Measurements from ENCODE around the gene DLD. TPM values are rescaled to one million over a fixed set of nuclear protein-coding genes. Genes with fewer than 3 reads are reported as not detected.

DLD gene
- total and polyA plus RNA-seq, 2 of the 13 experiments (the other 11 are each of a cell fraction or from before 2014, with no cell fraction given) = 56.8 to 95.2 TPM

DNA sequence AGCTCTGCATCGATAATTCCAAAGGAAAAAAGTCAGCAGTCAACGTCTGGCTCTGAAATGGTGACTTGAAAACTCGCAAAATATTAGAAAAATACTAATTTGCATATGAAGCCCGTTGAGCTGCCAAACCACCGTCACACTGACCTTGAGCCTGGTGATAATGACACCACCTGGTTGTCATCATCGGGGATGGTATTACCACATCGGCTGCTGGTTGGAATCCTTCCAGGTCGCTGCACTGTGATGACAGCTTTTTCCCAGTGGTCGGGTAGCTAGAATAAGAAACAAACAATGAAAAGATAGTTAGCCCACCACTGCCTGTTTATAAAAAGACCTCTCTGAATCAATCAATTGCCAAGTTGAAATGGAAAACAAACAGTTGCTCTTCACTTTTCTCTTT lies 70.4 kb downstream of the DLD start:
- H3K27me3 ChIP-seq (ENCODE audit: control insufficient read depth in 1 of 2, insufficient read depth in 2 of 2, low read length in 2 of 2) = no peaks in the 10 kb centered on the region
- in situ Hi-C loops (cut with HindIII; ENCODE audit: extremely low pct_ligation_motif_present, low pct_unique_long_range_greater_than_20kb) = no loop called here
- POLR2A ChIA-PET = no interaction called here
- H3K9ac ChIP-seq (ENCODE audit: insufficient read depth, low read depth, low read length) = no peak overlapping the region
- 82% methylated on average over 9 of the region's 9 CpGs for WGBS (ENCODE audit: low lambda C conversion rate)
- H3K36me3 ChIP-seq (replicated peaks in 1 of 2; ENCODE audit: control insufficient read depth in 1 of 2, insufficient read depth in 2 of 2, low read length in 2 of 2) = peaks cover 27 to 83% of the 10 kb centered on the region in 2 experiments
- no peaks in the 10 kb centered on the region for H3K9me3 ChIP-seq (ENCODE audit: low read length)
- H4K20me1 ChIP-seq (ENCODE audit: insufficient read depth, low read length) = no peaks in the 10 kb centered on the region
- H3K4me3 ChIP-seq (replicated peaks in 1 of 3; ENCODE audit: insufficient read depth in 1 of 3, low read depth in 2 of 3, low read length in 3 of 3) = no peak overlapping the region
- peaks cover 12% of the 10 kb centered on the region for H3K4me1 ChIP-seq (ENCODE audit: insufficient read depth, low read length)
- no peak for FAIRE-seq
- no peak overlapping the region for H3K4me2 ChIP-seq (ENCODE audit: low read depth, low read length)
- DNase-seq (ENCODE audit: low spot score) = no peak
- TF ChIP-seq PCBP2 (optimal IDR thresholded peaks at IDR 0.05; ENCODE audit: low read depth, low read length, poor library complexity, severe bottlenecking) = no peak
- TF ChIP-seq AHR (CRISPR knock-in tag; IDR thresholded peaks at IDR 0.05) = no peak
- TF ChIP-seq, protein P1, sequence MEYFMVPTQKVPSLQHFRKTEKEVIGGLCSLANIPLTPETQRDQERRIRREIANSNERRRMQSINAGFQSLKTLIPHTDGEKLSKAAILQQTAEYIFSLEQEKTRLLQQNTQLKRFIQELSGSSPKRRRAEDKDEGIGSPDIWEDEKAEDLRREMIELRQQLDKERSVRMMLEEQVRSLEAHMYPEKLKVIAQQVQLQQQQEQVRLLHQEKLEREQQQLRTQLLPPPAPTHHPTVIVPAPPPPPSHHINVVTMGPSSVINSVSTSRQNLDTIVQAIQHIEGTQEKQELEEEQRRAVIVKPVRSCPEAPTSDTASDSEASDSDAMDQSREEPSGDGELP (IDR thresholded peaks at IDR 0.05; ENCODE audit: borderline replicate concordance, low read depth) = no peak
- no peak for TF ChIP-seq HHEX (CRISPR knock-in tag; IDR thresholded peaks at IDR 0.05)
- TF ChIP-seq, protein P2, sequence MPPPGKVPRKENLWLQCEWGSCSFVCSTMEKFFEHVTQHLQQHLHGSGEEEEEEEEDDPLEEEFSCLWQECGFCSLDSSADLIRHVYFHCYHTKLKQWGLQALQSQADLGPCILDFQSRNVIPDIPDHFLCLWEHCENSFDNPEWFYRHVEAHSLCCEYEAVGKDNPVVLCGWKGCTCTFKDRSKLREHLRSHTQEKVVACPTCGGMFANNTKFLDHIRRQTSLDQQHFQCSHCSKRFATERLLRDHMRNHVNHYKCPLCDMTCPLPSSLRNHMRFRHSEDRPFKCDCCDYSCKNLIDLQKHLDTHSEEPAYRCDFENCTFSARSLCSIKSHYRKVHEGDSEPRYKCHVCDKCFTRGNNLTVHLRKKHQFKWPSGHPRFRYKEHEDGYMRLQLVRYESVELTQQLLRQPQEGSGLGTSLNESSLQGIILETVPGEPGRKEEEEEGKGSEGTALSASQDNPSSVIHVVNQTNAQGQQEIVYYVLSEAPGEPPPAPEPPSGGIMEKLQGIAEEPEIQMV (CRISPR knock-in tag; IDR thresholded peaks at IDR 0.05; ENCODE audit: low read depth) = no peak
- TF ChIP-seq STAG1 (CRISPR knock-in tag; IDR thresholded peaks at IDR 0.05) = no peak
- TF ChIP-seq PRPF4 (IDR thresholded peaks at IDR 0.05; ENCODE audit: low read depth, low read length, poor library complexity, severe bottlenecking) = no peak
- no peak for TF ChIP-seq FOXK2 (IDR thresholded peaks at IDR 0.05)
- no peak for TF ChIP-seq ZNF777 (CRISPR knock-in tag; IDR thresholded peaks at IDR 0.05)
- TF ChIP-seq ZNF557 (CRISPR knock-in tag; IDR thresholded peaks at IDR 0.05) = no peak
- no peak for TF ChIP-seq KDM5A (IDR thresholded peaks at IDR 0.05; ENCODE audit: borderline replicate concordance, low read length)
- TF ChIP-seq NR3C1 (CRISPR knock-in tag; IDR thresholded peaks at IDR 0.05) = no peak
- no peak for TF ChIP-seq SP140L (CRISPR knock-in tag; IDR thresholded peaks at IDR 0.05; ENCODE audit: borderline replicate concordance)
- TF ChIP-seq ZNF703 (CRISPR knock-in tag; IDR thresholded peaks at IDR 0.05; ENCODE audit: borderline replicate concordance) = no peak
- no peak for TF ChIP-seq IRF2 (CRISPR knock-in tag; IDR thresholded peaks at IDR 0.05)
- no peak for TF ChIP-seq FIP1L1 (IDR thresholded peaks at IDR 0.05; ENCODE audit: borderline replicate concordance, insufficient read depth, low read depth, low read length)
- no peak for TF ChIP-seq HNRNPK (IDR thresholded peaks at IDR 0.05; ENCODE audit: low read depth, low read length, poor library complexity, severe bottlenecking)
- no peak for TF ChIP-seq ZNF672 (CRISPR knock-in tag; IDR thresholded peaks at IDR 0.05)
- no peak overlapping the region for H2AFZ ChIP-seq (ENCODE audit: low read length)
- no peak for ATAC-seq
- intact Hi-C loops (cut with micrococcal nuclease; ENCODE audit: unreplicated experiment) = no loop called here
- CTCF ChIA-PET (ENCODE audit: low intra/inter-chr PET ratio, low total read pairs) = no interaction called here
- BruUV-seq (replicated peaks) = no TSS peak
- no peaks in the 10 kb centered on the region for H3K79me2 ChIP-seq (ENCODE audit: insufficient read depth, low read length)
- no peak overlapping the region for H3K27ac ChIP-seq (ENCODE audit: extremely low read length, insufficient read depth, low read length)

All from HepG2 (cell line).